Liver (tissue), 9 donors: ENCODE results near the gene STK33. TPM values are rescaled to one million over a fixed set of nuclear protein-coding genes. Genes with fewer than 3 reads are reported as not detected.

ENCODE experiments used
- DNase-seq: peaks from one replicate; pipeline ENCODE4 v3.0.0-alpha.2; 2017; ENCODE audit warnings: low spot score
- H3K27ac ChIP-seq, 2 donors: one replicate each; pipeline ENCODE4 v1.7.0; 2013; ENCODE audit warnings: inconsistent platforms in 2 of 2, low read length in 2 of 2, control low read depth in 1 of 2, low read depth in 1 of 2, mild to moderate bottlenecking in 1 of 2
- H3K27me3 ChIP-seq, 4 donors: one replicate each; pipeline versions ENCODE4 v1.6.1 to v1.7.0; 2013; ENCODE audit warnings: low read length in 3 of 4, inconsistent platforms in 1 of 4, mild to moderate bottlenecking in 1 of 4, moderate library complexity in 1 of 4; ENCODE audit not compliant: control insufficient read depth in 4 of 4, insufficient read depth in 4 of 4
- H3K36me3 ChIP-seq, 4 donors: one replicate each; pipeline versions ENCODE4 v1.6.1 to v1.7.0; 2013; ENCODE audit warnings: low read length in 3 of 4, mild to moderate bottlenecking in 3 of 4, low read depth in 1 of 4, moderate library complexity in 1 of 4; ENCODE audit not compliant: control insufficient read depth in 4 of 4, insufficient read depth in 3 of 4
- H3K4me1 ChIP-seq, 4 donors: one replicate each; pipeline versions ENCODE4 v1.6.1 to v1.7.0; 2013; ENCODE audit warnings: low read length in 3 of 4, mild to moderate bottlenecking in 3 of 4, moderate library complexity in 1 of 4; ENCODE audit not compliant: control insufficient read depth in 4 of 4, insufficient read depth in 4 of 4
- H3K4me3 ChIP-seq, 3 donors: one replicate each; pipeline versions ENCODE4 v1.6.1 to v1.7.0; 2013; ENCODE audit warnings: low read length in 3 of 3, control low read depth in 1 of 3, low read depth in 1 of 3, mild to moderate bottlenecking in 1 of 3
- H3K9ac ChIP-seq, 2 donors: one replicate each; pipeline ENCODE4 v1.7.0; 2013; ENCODE audit warnings: low read length in 2 of 2, mild to moderate bottlenecking in 2 of 2, moderate library complexity in 2 of 2, control low read depth in 1 of 2, low read depth in 1 of 2
- H3K9me3 ChIP-seq, 4 donors: one replicate each; pipeline versions ENCODE4 v1.6.1 to v1.7.0; 2013; ENCODE audit warnings: low read length in 3 of 4; ENCODE audit not compliant: control insufficient read depth in 4 of 4
- CTCF ChIP-seq: fragments of 150-350 bp; IDR thresholded peaks from 2 replicates; pipeline ENCODE4 v1.5.1; 2017; ENCODE audit warnings: improper control_type of control experiment, low read depth, low read length; ENCODE audit not compliant: missing input control
- EGR1 ChIP-seq, 2 donors: IDR thresholded peaks; 2 replicates each; pipeline ENCODE4 v1.6.1; 2016 to 2018; ENCODE audit warnings: antibody characterized with exemption in 2 of 2, low read depth in 2 of 2
- FOXA1 ChIP-seq: IDR thresholded peaks from 2 replicates; pipeline ENCODE4 v1.6.1; 2016; ENCODE audit warnings: antibody characterized with exemption
- FOXA2 ChIP-seq: IDR thresholded peaks from 2 replicates; pipeline ENCODE4 v1.6.1; 2016; ENCODE audit warnings: antibody characterized with exemption
- GABPA ChIP-seq, 2 donors: IDR thresholded peaks in 1 of 2; conservative IDR thresholded peaks in 1 of 2; 2 replicates each; pipeline ENCODE4 v1.6.1; 2016; ENCODE audit warnings: antibody characterized with exemption in 2 of 2, mild to moderate bottlenecking in 1 of 2, moderate library complexity in 1 of 2
- HNF4A ChIP-seq, 2 donors: conservative IDR thresholded peaks; 2 replicates each; pipeline ENCODE4 v1.6.1; 2016; ENCODE audit warnings: antibody characterized with exemption in 2 of 2, mild to moderate bottlenecking in 2 of 2
- HNF4G ChIP-seq: IDR thresholded peaks from 2 replicates; pipeline ENCODE4 v1.6.1; 2016; ENCODE audit warnings: antibody characterized with exemption
- NR2F2 ChIP-seq: IDR thresholded peaks from 2 replicates; pipeline ENCODE4 v1.6.1; 2016; ENCODE audit warnings: antibody characterized with exemption
- RAD21 ChIP-seq, 2 donors: IDR thresholded peaks; 2 replicates each; pipeline ENCODE4 v1.6.1; 2016; ENCODE audit warnings: antibody characterized with exemption in 2 of 2, mild to moderate bottlenecking in 2 of 2
- REST ChIP-seq: IDR thresholded peaks from 2 replicates; pipeline ENCODE4 v1.6.1; 2016; ENCODE audit warnings: antibody characterized with exemption, mild to moderate bottlenecking
- RXRA ChIP-seq, 2 donors: IDR thresholded peaks; 2 replicates each; pipeline ENCODE4 v1.6.1; 2017 to 2018; ENCODE audit warnings: antibody characterized with exemption in 2 of 2, mild to moderate bottlenecking in 1 of 2
- SP1 ChIP-seq: IDR thresholded peaks from 2 replicates; pipeline ENCODE4 v1.6.1; 2018; ENCODE audit warnings: antibody characterized with exemption, mild to moderate bottlenecking
- TAF1 ChIP-seq: conservative IDR thresholded peaks from 2 replicates; pipeline ENCODE4 v1.6.1; 2016; ENCODE audit warnings: antibody characterized with exemption, mild to moderate bottlenecking
- YY1 ChIP-seq: IDR thresholded peaks from 2 replicates; pipeline ENCODE4 v1.6.1; 2016; ENCODE audit warnings: antibody characterized with exemption, mild to moderate bottlenecking
- ZBTB33 ChIP-seq: IDR thresholded peaks from 2 replicates; pipeline ENCODE4 v1.6.1; 2016; ENCODE audit warnings: antibody characterized with exemption
- WGBS: extraction: QIAGEN DNeasy Blood & Tissue Kit; methylation state at CpG from one replicate; pipeline ENCODE4 v1.1.7; 2013; 5-methylcytosine and 5-hydroxymethylcytosine counted together
- polyA plus RNA-seq, 2 donors: library from polyadenylated mRNA; stranded (reverse) in 1 of 2; unstranded in 1 of 2; fragments of 200-250 nt in 1 of 2; fragments of >200 nt in 1 of 2; fragmentation: Nextera tagmentation in 1 of 2; extraction: Ambion mirVana in 1 of 2; gene quantifications; one replicate each; pipeline versions ENCODE4 v1.2.1 to v1.2.3, GENCODE V29; 2013 to 2015
- total RNA-seq, 2 donors: library from RNA; depleted of rRNA; stranded (reverse); fragments of >200 nt; gene quantifications; one replicate each; pipeline ENCODE4 v1.2.3, GENCODE V29; 2014
- TF ChIP-seq, protein P1 (sequence below): IDR thresholded peaks from 2 replicates; pipeline ENCODE4 v1.6.1; 2016; ENCODE audit warnings: antibody characterized with exemption
- TF ChIP-seq, protein P2 (sequence below): IDR thresholded peaks from 2 replicates; pipeline ENCODE4 v1.6.1; 2016; ENCODE audit warnings: antibody characterized with exemption
- donor health status: healthy.
- donor health status: healthy.
- donor health status: healthy.
- donor health status: healthy.
- donor health status: healthy.

STK33 gene
- total and polyA plus RNA-seq, 4 donors: 0.09 to 1.1 (median 0.52) TPM

DNA sequence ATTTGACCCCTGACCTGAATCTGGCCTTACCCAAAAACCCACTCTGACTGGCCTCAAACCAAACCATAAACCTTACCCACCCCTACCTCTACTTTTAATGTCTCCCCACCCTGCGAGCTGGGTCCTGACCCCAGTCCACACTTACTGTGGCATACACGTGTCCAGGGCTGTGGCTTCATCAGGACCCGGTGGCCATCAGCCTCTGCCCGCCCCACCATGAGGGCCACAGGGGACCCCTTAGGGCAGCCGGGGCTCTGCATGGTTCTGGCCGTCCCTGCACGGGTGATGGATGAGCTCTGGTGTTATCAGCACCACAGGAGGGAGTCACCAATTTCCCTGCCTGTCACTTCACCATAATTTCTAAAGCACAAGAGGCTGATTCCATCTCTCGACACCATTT lies 242.8 kb downstream of the STK33 start:
- H3K9ac ChIP-seq: no peak overlapping the region
- no peak for DNase-seq
- WGBS: 79% methylated on average over 8 of the region's 8 CpGs
- no peak overlapping the region for H3K4me3 ChIP-seq
- TF ChIP-seq EGR1 (IDR thresholded peaks at IDR 0.05; ENCODE audit: low read depth in 2 of 2) (no peak), REST (no peak)
- no peaks in the 10 kb centered on the region for H3K9me3 ChIP-seq
- H3K27me3 ChIP-seq: peaks cover 0 to 8% (median 0%) of the 10 kb centered on the region in 4 donors
- no peak overlapping the region for H3K27ac ChIP-seq
- no peaks in the 10 kb centered on the region for H3K4me1 ChIP-seq
- H3K36me3 ChIP-seq: no peaks in the 10 kb centered on the region

DNA sequence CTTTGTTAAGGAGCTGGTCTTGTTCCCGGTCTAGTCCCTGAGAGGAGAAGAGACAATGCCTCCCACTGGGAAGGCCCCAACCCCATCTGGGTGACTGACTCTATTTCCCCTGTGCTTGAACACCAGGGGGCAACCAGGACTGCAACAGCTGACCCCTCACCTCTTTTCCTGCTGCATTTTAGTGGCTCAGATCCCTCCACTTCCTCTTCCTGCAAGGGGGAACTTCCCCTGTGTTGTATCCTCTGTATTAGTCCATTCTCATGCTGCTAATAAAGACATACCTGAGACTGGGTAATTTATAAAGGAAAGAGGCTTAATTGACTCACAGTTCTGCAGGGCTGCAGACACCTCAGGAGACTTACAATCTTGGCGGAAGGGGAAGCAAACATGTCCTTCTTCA lies 246.1 kb downstream of the STK33 start:
- WGBS: 94% methylated on average over 2 of the region's 2 CpGs
- Histone ChIP-seq H3K36me3 (no peaks in the 10 kb centered on the region), H3K9me3 (no peaks in the 10 kb centered on the region), H3K27ac (no peak overlapping the region), H3K27me3 (peaks cover 0 to 4% (median 0%) of the 10 kb centered on the region in 4 donors), H3K9ac (no peak overlapping the region), H3K4me3 (no peak overlapping the region), H3K4me1 (no peaks in the 10 kb centered on the region)
- no peak for DNase-seq
- TF ChIP-seq NR2F2: no peak
- no peak for TF ChIP-seq SP1
- no peak for TF ChIP-seq FOXA1
- TF ChIP-seq EGR1 (IDR thresholded peaks at IDR 0.05; ENCODE audit: low read depth in 2 of 2): no peak
- TF ChIP-seq GABPA (IDR thresholded peaks at IDR 0.05 in 1 of 2, conservative IDR thresholded peaks at IDR 0.05 in 1 of 2): no peak
- TF ChIP-seq HNF4G: no peak
- TF ChIP-seq, protein P1, sequence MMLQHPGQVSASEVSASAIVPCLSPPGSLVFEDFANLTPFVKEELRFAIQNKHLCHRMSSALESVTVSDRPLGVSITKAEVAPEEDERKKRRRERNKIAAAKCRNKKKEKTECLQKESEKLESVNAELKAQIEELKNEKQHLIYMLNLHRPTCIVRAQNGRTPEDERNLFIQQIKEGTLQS: no peak
- no peak for TF ChIP-seq RAD21 (IDR thresholded peaks at IDR 0.05)
- no peak for TF ChIP-seq HNF4A (conservative IDR thresholded peaks at IDR 0.05)
- no peak for TF ChIP-seq REST
- no peak for TF ChIP-seq RXRA (IDR thresholded peaks at IDR 0.05)
- TF ChIP-seq FOXA2: no peak
- no peak for TF ChIP-seq TAF1
- no peak for TF ChIP-seq YY1
- TF ChIP-seq, protein P2, sequence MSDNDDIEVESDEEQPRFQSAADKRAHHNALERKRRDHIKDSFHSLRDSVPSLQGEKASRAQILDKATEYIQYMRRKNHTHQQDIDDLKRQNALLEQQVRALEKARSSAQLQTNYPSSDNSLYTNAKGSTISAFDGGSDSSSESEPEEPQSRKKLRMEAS: no peak
- TF ChIP-seq CTCF: no peak
- no peak for TF ChIP-seq ZBTB33
